B cell (primary cell): ENCODE measurements around the gene XPNPEP2. TPM values are rescaled to one million over a fixed set of nuclear protein-coding genes. Genes with fewer than 3 reads are reported as not detected.

Source experiments
- ATAC-seq: fragments of 200-7000 bp; cut with Tn5 transposase; one replicate; pipeline ENCODE4 v1.10.0; 2021; ENCODE audit warnings: low read depth, mild to moderate bottlenecking, moderate number of reproducible peaks, moderate library complexity
- CTCF ChIA-PET: fragments of 350-600 bp; sonication (Branson Sonifier 250); formaldehyde crosslinking; loops from one replicate; lab custom pipeline; 2021; ENCODE audit warnings: antibody characterized with exemption, inconsistent platforms; lab: Charles Lee
- POLR2A ChIA-PET: fragments of 350-600 bp; sonication (Branson Sonifier 250); formaldehyde crosslinking; loops from one replicate; lab custom pipeline; 2021; ENCODE audit warnings: antibody characterized with exemption; lab: Charles Lee
- DNase-seq: peaks from one replicate; pipeline ENCODE4 v3.0.0; 2013
- H2AFZ ChIP-seq: 2 replicates; pipeline ENCODE4 v1.6.1; 2012; ENCODE audit warnings: mild to moderate bottlenecking, low read depth, low read length; ENCODE audit not compliant: insufficient read depth, poor library complexity, severe bottlenecking
- H3K27ac ChIP-seq, 2 donors: 1 replicate in 1 of 2; 2 replicates in 1 of 2; pipeline ENCODE4 v1.5.1; 2012 to 2013; ENCODE audit warnings: low read length in 2 of 2, mild to moderate bottlenecking in 2 of 2, moderate library complexity in 1 of 2
- H3K27me3 ChIP-seq, 4 experiments: fragments of 200-600 bp in 1 of 4; sonication (generic) in 1 of 4; replicated peaks in 1 of 4; 1 replicate in 2 of 4; 2 replicates in 2 of 4; pipeline versions ENCODE4 v1.6.1 to v1.7.0; 2013 to 2016; ENCODE audit warnings: low read length in 3 of 4, mild to moderate bottlenecking in 2 of 4, mixed read lengths in 1 of 4, moderate library complexity in 1 of 4; ENCODE audit not compliant: insufficient read depth in 4 of 4, control insufficient read depth in 3 of 4; ENCODE audit errors: control extremely low read depth in 1 of 4
- H3K36me3 ChIP-seq, 2 experiments: replicated peaks in 1 of 2; 1 replicate in 1 of 2; 2 replicates in 1 of 2; pipeline versions ENCODE4 v1.6.1 to v1.7.1; 2013; ENCODE audit warnings: low read length in 1 of 2; ENCODE audit not compliant: insufficient read depth in 2 of 2, control insufficient read depth in 1 of 2; ENCODE audit errors: control extremely low read depth in 1 of 2, extremely low read depth in 1 of 2
- H3K4me1 ChIP-seq, 2 donors: fragments of 200-600 bp in 1 of 2; sonication (generic) in 1 of 2; 1 replicate in 1 of 2; 2 replicates in 1 of 2; pipeline versions ENCODE4 v1.5.1 to v1.6.1; 2013 to 2017; ENCODE audit warnings: low read length in 2 of 2; ENCODE audit not compliant: control insufficient read depth in 2 of 2, insufficient read depth in 2 of 2
- H3K4me2 ChIP-seq: replicated peaks from 2 replicates; pipeline ENCODE3; 2012; ENCODE audit warnings: mild to moderate bottlenecking, low read depth, low read length; ENCODE audit not compliant: poor library complexity, severe bottlenecking
- H3K4me3 ChIP-seq, 5 experiments: fragments of 200-600 bp in 1 of 5; sonication (generic) in 1 of 5; 1 replicate in 3 of 5; 2 replicates in 2 of 5; pipeline versions ENCODE4 v1.5.1 to v1.7.0; 2011 to 2016; ENCODE audit warnings: low read length in 4 of 5, mild to moderate bottlenecking in 4 of 5, low read depth in 2 of 5, control low read depth in 1 of 5, moderate library complexity in 1 of 5; ENCODE audit not compliant: insufficient read depth in 1 of 5; ENCODE audit errors: control extremely low read depth in 1 of 5, extremely low read depth in 1 of 5
- H3K79me2 ChIP-seq: fragments of 200-600 bp; sonication (generic); one replicate; pipeline ENCODE4 v1.6.0; 2016; ENCODE audit warnings: low read length; ENCODE audit not compliant: control insufficient read depth, insufficient read depth
- H3K9ac ChIP-seq: fragments of 200-600 bp; sonication (generic); 2 replicates; pipeline ENCODE4 v1.6.1; 2017; ENCODE audit warnings: mild to moderate bottlenecking, low read length, moderate library complexity
- H3K9me3 ChIP-seq, 3 donors: one replicate each; pipeline versions ENCODE4 v1.6.1 to v1.7.1; 2013; ENCODE audit warnings: low read length in 2 of 3; ENCODE audit not compliant: control insufficient read depth in 2 of 3, insufficient read depth in 1 of 3; ENCODE audit errors: control extremely low read depth in 1 of 3
- H4K20me1 ChIP-seq: 2 replicates; pipeline ENCODE4 v1.6.0; 2012; ENCODE audit warnings: mild to moderate bottlenecking, low read length; ENCODE audit not compliant: insufficient read depth, control insufficient read depth, poor library complexity, severe bottlenecking
- H3K27ac Mint-ChIP-seq: one replicate; pipeline ENCODE4 v1.8.0; 2021; ENCODE audit warnings: mixed read lengths
- H3K27me3 Mint-ChIP-seq: one replicate; pipeline ENCODE4 v1.8.0; 2021; ENCODE audit warnings: mixed read lengths
- H3K4me1 Mint-ChIP-seq: one replicate; pipeline ENCODE4 v1.8.0; 2021; ENCODE audit warnings: mixed read lengths
- H3K4me3 Mint-ChIP-seq: one replicate; pipeline ENCODE4 v1.8.0; 2021; ENCODE audit warnings: mixed read lengths
- H3K9me3 Mint-ChIP-seq: one replicate; pipeline ENCODE4 v1.8.0; 2022; ENCODE audit warnings: mixed read lengths; ENCODE audit not compliant: insufficient read depth
- CTCF ChIP-seq: fragments of 200-600 bp; IDR thresholded peaks from one replicate; pipeline ENCODE4 v1.8.0; 2022; ENCODE audit warnings: antibody characterized with exemption, mild to moderate bottlenecking
- EZH2 ChIP-seq: IDR thresholded peaks from 2 replicates; pipeline ENCODE4 v1.6.1; 2012; ENCODE audit warnings: borderline replicate concordance, low read depth, mild to moderate bottlenecking, moderate library complexity, low read length; ENCODE audit not compliant: insufficient read depth, poor library complexity, severe bottlenecking
- WGBS: methylation state at CpG from one replicate; pipeline ENCODE4 v1.1.5; 2013; ENCODE audit warnings: missing lambda C conversion rate; ENCODE audit not compliant: insufficient coverage; 5-methylcytosine and 5-hydroxymethylcytosine counted together
- intact Hi-C: fragments of 100-400 bp; cut with micrococcal nuclease; formaldehyde crosslinking; loops from one replicate; pipeline ENCODE4 v1.10.0; 2022
- polyA plus RNA-seq: library from polyadenylated mRNA; depleted of rRNA; stranded (reverse); fragments of >200 nt; gene quantifications from 2 replicates; pipeline ENCODE4 v1.2.3, GENCODE V29; 2012
- total RNA-seq, 2 donors: library from RNA; stranded (reverse); fragments of 120-200 nt in 1 of 2; gene quantifications; 1 replicate in 1 of 2; 2 replicates in 1 of 2; pipeline versions ENCODE4 v1.2.3 to v1.2.4, GENCODE V29; 2013 to 2022

The XPNPEP2 gene
- total and polyA plus RNA-seq, 2 donors (not counting 1 experiment from before 2014, with no cell fraction given) = 0.31 TPM; not detected in 1

- POLR2A ChIA-PET = no interaction called here
- H4K20me1 ChIP-seq = no peaks in the 10 kb centered on the region
- H3K79me2 ChIP-seq = no peaks in the 10 kb centered on the region
- H3K27ac ChIP-seq = no peak overlapping the region
- Mint-ChIP-seq H3K4me3 (no peak overlapping the region), H3K27ac (no peak overlapping the region), H3K27me3 (no peaks in the 10 kb centered on the region), H3K4me1 (no peaks in the 10 kb centered on the region), H3K9me3 (no peaks in the 10 kb centered on the region)
- CTCF ChIA-PET = interaction anchor here (0.8 kb wide), 1 partner anchor 26 kb away, joined by 3 read pairs; no protein-coding TSS in a partner anchor
- no peak overlapping the region for H3K4me2 ChIP-seq
- DNase-seq = no peak
- no peak overlapping the region for H2AFZ ChIP-seq
- intact Hi-C loops = no loop called here
- no peaks in the 10 kb centered on the region for H3K4me1 ChIP-seq
- H3K9me3 ChIP-seq = no peaks in the 10 kb centered on the region
- TF ChIP-seq CTCF (no peak), EZH2 (no peak)
- no peaks in the 10 kb centered on the region for H3K27me3 ChIP-seq
- H3K9ac ChIP-seq = no peak overlapping the region
- no peak overlapping the region for H3K4me3 ChIP-seq
- no peak for ATAC-seq
- WGBS = 100% methylated on average over 1 of the region's 3 CpGs
- H3K36me3 ChIP-seq = no peaks in the 10 kb centered on the region
Measured at GRCh38 chrX:129693354-129693753, 45.4 kb upstream of the XPNPEP2 start.

GRCh38 chrX:129694805-129695204, 44.0 kb upstream of the XPNPEP2 start:
- Mint-ChIP-seq H3K27ac (no peak overlapping the region), H3K4me1 (no peaks in the 10 kb centered on the region), H3K9me3 (no peaks in the 10 kb centered on the region), H3K4me3 (no peak overlapping the region), H3K27me3 (no peaks in the 10 kb centered on the region)
- no peak overlapping the region for H2AFZ ChIP-seq
- TF ChIP-seq CTCF = no peak
- H3K36me3 ChIP-seq = no peaks in the 10 kb centered on the region
- intact Hi-C loops = no loop called here
- H3K4me1 ChIP-seq = no peaks in the 10 kb centered on the region
- H3K4me3 ChIP-seq = no peak overlapping the region
- no peak for ATAC-seq
- no peaks in the 10 kb centered on the region for H3K9me3 ChIP-seq
- DNase-seq = no peak
- ChIA-PET POLR2A (no interaction called here), CTCF (interaction anchor here (1.2 kb wide), 1 partner anchor 41 kb away, joined by 3 read pairs; no protein-coding TSS in a partner anchor)
- no peaks in the 10 kb centered on the region for H3K79me2 ChIP-seq
- H3K27ac ChIP-seq = no peak overlapping the region
- WGBS = 91% methylated on average over 4 of the region's 5 CpGs
- H3K9ac ChIP-seq = no peak overlapping the region
- H3K4me2 ChIP-seq = no peak overlapping the region
- H3K27me3 ChIP-seq = no peaks in the 10 kb centered on the region
- no peaks in the 10 kb centered on the region for H4K20me1 ChIP-seq
